Heart left ventricle (tissue), 16 donors: ENCODE measurements around the gene CNNM4. TPM values are rescaled to one million over a fixed set of nuclear protein-coding genes. Genes with fewer than 3 reads are reported as not detected.
A peak's percentile ranks its signal among the peaks of the same experiment; 100 is the strongest.

Experiments
- ATAC-seq, 4 donors: fragments of 200-7000 bp; cut with Tn5 transposase; one replicate each; pipeline ENCODE4 v1.9.1; 2020 to 2022; ENCODE audit warnings: moderate library complexity in 4 of 4, mild to moderate bottlenecking in 3 of 4, moderate number of reproducible peaks in 1 of 4
- DNase-seq, 5 donors: peaks; one replicate each; pipeline ENCODE4 v3.0.0-alpha.2; 2020
- H3K27ac ChIP-seq, 12 donors: fragments of 200-600 bp; sonication (generic) in 4 of 12; one replicate each; pipeline versions ENCODE4 v1.5.0 to v1.8.0; 2016 to 2022; ENCODE audit warnings: mild to moderate bottlenecking in 2 of 12
- H3K27me3 ChIP-seq, 9 donors: fragments of 200-600 bp; sonication (generic) in 2 of 9; one replicate each; pipeline versions ENCODE4 v1.5.1 to v1.8.0; 2016 to 2022; ENCODE audit warnings: mild to moderate bottlenecking in 3 of 9
- H3K36me3 ChIP-seq, 9 donors: fragments of 200-600 bp; sonication (generic) in 2 of 9; one replicate each; pipeline versions ENCODE4 v1.5.0 to v1.8.0; 2018 to 2022; ENCODE audit warnings: mild to moderate bottlenecking in 2 of 9
- H3K4me1 ChIP-seq, 12 donors: fragments of 200-600 bp; sonication (generic) in 4 of 12; one replicate each; pipeline versions ENCODE4 v1.5.0 to v1.8.0; 2016 to 2022; ENCODE audit warnings: mild to moderate bottlenecking in 3 of 12
- H3K4me3 ChIP-seq, 12 donors: fragments of 200-600 bp; sonication (generic) in 4 of 12; one replicate each; pipeline versions ENCODE4 v1.5.0 to v1.8.0; 2017 to 2022; ENCODE audit warnings: mild to moderate bottlenecking in 9 of 12, moderate library complexity in 4 of 12
- H3K9me3 ChIP-seq, 12 donors: fragments of 200-600 bp; sonication (generic) in 4 of 12; one replicate each; pipeline versions ENCODE4 v1.5.0 to v1.8.0; 2016 to 2022; ENCODE audit warnings: mild to moderate bottlenecking in 1 of 12
- CTCF ChIP-seq, 12 donors: fragments of 200-600 bp; sonication (generic) in 4 of 12; IDR thresholded peaks; one replicate each; pipeline versions ENCODE4 v1.5.0 to v1.8.0; 2018 to 2022; ENCODE audit warnings: antibody characterized with exemption in 12 of 12, mild to moderate bottlenecking in 5 of 12
- POLR2A ChIP-seq, 2 donors: fragments of 450-650 bp; IDR thresholded peaks; one replicate each; pipeline ENCODE4 v1.6.1; 2017; ENCODE audit warnings: antibody characterized with exemption in 2 of 2, mild to moderate bottlenecking in 2 of 2, moderate library complexity in 2 of 2
- WGBS, 4 donors: extraction: QIAGEN DNeasy Blood & Tissue Kit in 2 of 4; methylation state at CpG; one replicate each; pipeline versions ENCODE4 v1.1.5 to v1.1.7; 2013 to 2018; 5-methylcytosine and 5-hydroxymethylcytosine counted together
- intact Hi-C, 10 donors: fragments of 100-400 bp; cut with DNase I; formaldehyde crosslinking; loops; one replicate each; pipeline versions ENCODE4 v1.11.1 to v1.14.2; 2022
- polyA plus RNA-seq, 2 donors: library from polyadenylated mRNA; stranded (reverse); fragments of 200-250 nt; gene quantifications; one replicate each; pipeline ENCODE4 v1.2.3, GENCODE V29; 2013
- total RNA-seq, 9 donors: library from RNA; depleted of rRNA in 2 of 9; stranded (reverse); fragments of >200 nt in 2 of 9; fragmentation: NEBNext Ultra II Directional in 3 of 9; extraction: Animal tissue kit (Norgen Biotek cat#: 25700) in 3 of 9; gene quantifications; one replicate each; pipeline versions ENCODE4 v1.1.0 to v1.2.4, GENCODE V29; 2016 to 2023
- donor health status: ischemic (EF 13 %, LVEDD 7.1; RV severe dilation, severe dysfunction).
- donor health status: healthy with polysubstance abuse.
- donor health status: DM: no; HTN: yes; CAD: no.
- donor health status: DM: no; HTN: no; CAD: no.
- donor health status: ischemic (EF 25% LVEDD 6.9; RV normal size, moderate dysfunction).
- donor health status: ischemic (EF 25% LVEDD 5.7; RV mildly dilated, moderate dysfunction).
- donor health status: healthy.
- donor health status: DM: yes; HTN: yes; CAD: no.
- donor health status: ischemic (EF 35%, LVEDD 5.7; RV mildly dilated, moderate dysfunction).
- donor health status: nonischemic (EF 11% LVEDD 7.7; RV severe dilation, severe dysfunction).
- donor health status: DM: yes; HTN: yes; CAD: no.
- donor health status: PGD.
- donor health status: ischemic (EF 29% LVEDD 5.4; RV normal size, mild dysfunction).
- donor health status: nonischemic (EF 23%, LVEDD 6.1; RV moderate dilation, normal function).

Gene CNNM4
- total and polyA plus RNA-seq, 11 donors, result 11.3 to 47.7 (median 27.7) TPM

GRCh38 chr2:96788442-96789244 is 27.9 kb downstream of the CNNM4 start:
- ATAC-seq (peak; percentile 87 to 92 (median 88)), DNase-seq (peak; percentile 68 to 85 (median 76))
- Histone ChIP-seq H3K27ac (peak overlapping the region; percentile 70 to 96 (median 86)), H3K9me3 (no peaks in the 10 kb centered on the region), H3K4me1 (peaks cover 0 to 45% (median 21%) of the 10 kb centered on the region in 12 donors), H3K4me3 (peak overlapping the region in 11 of 12 donors; percentile 3 to 52 (median 43)), H3K27me3 (no peaks in the 10 kb centered on the region), H3K36me3 (no peaks in the 10 kb centered on the region)
- intact Hi-C loops, result no loop called here
- 46 to 63% (median 48%) methylated on average over 15 to 17 of the region's 17 CpGs for WGBS, 4 donors
- TF ChIP-seq POLR2A (IDR thresholded peaks at IDR 0.05) (peak in 1 of 2 donors; percentile 55), CTCF (IDR thresholded peaks at IDR 0.05) (no peak)

- H3K9me3 ChIP-seq, result no peaks in the 10 kb centered on the region
- intact Hi-C loops, result no loop called here
- DNase-seq (no peak), ATAC-seq (peak in 3 of 4 donors; percentile 2 to 27 (median 16))
- WGBS, 4 donors, result 54 to 63% (median 60%) methylated on average over 6 of the region's 6 CpGs
- H3K27me3 ChIP-seq, result no peaks in the 10 kb centered on the region
- no peak for TF ChIP-seq POLR2A (IDR thresholded peaks at IDR 0.05)
- TF ChIP-seq CTCF (IDR thresholded peaks at IDR 0.05), result no peak
- no peaks in the 10 kb centered on the region for H3K36me3 ChIP-seq
- peak overlapping the region; percentile 70 to 96 (median 86) for H3K27ac ChIP-seq
- peaks cover 0 to 49% (median 21%) of the 10 kb centered on the region in 12 donors for H3K4me1 ChIP-seq
- peak overlapping the region in 10 of 12 donors; percentile 3 to 52 (median 43) for H3K4me3 ChIP-seq
Measured at GRCh38 chr2:96789245-96789617, 28.5 kb downstream of the CNNM4 start.

GRCh38 chr2:96792772-96793749 is 32.4 kb downstream of the CNNM4 start:
- intact Hi-C loops, result no loop called here
- peak overlapping the region in 11 of 12 donors; percentile 24 to 83 (median 64) for H3K27ac ChIP-seq
- ATAC-seq, result peak; percentile 55 to 78 (median 74)
- no peak overlapping the region for H3K4me3 ChIP-seq
- no peaks in the 10 kb centered on the region for H3K27me3 ChIP-seq
- TF ChIP-seq CTCF (IDR thresholded peaks at IDR 0.05) (no peak), POLR2A (IDR thresholded peaks at IDR 0.05) (no peak)
- peaks cover 0 to 14% (median 12%) of the 10 kb centered on the region in 9 donors for H3K36me3 ChIP-seq
- H3K9me3 ChIP-seq, result no peaks in the 10 kb centered on the region
- DNase-seq, result peak in 3 of 5 donors; percentile 48 to 72 (median 66)
- H3K4me1 ChIP-seq, result peaks cover 0 to 33% (median 11%) of the 10 kb centered on the region in 12 donors
- WGBS, 4 donors, result 66 to 73% (median 69%) methylated on average over 17 of the region's 17 CpGs
